ENCODE data around the gene GREB1. TPM values are rescaled to one million over a fixed set of nuclear protein-coding genes. Genes with fewer than 3 reads are reported as not detected.

GREB1 gene
- total RNA-seq, 1 donor from 2014 or later: 2.3 TPM

DNA sequence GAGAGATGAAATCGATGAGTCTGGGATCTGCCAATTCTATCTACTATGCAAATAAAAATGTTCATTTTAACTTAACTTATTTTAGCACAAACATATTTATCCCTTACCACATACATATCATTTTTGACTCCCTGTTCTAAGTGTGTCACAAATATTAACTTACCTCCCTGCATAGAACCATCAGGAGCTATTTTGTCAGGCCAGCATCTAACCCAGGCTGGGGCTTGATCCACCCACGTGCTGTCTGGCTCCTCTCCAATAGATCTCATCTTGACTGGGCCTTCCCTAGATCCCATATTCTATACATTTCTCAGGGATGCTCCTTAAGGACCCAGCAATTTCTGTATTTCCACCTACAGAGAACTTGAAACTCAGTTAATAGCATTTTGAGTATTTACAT lies 115.2 kb downstream of the GREB1 start:
- ATAC-seq (no peak), DNase-seq (no peak)
- Histone ChIP-seq H3K27ac (no peak overlapping the region), H3K27me3 (ENCODE audit: low read depth) (no peaks in the 10 kb centered on the region), H3K9me3 (no peaks in the 10 kb centered on the region), H3K36me3 (no peaks in the 10 kb centered on the region), H3K4me1 (no peaks in the 10 kb centered on the region), H3K4me3 (no peak overlapping the region)
- intact Hi-C loops (cut with DNase I): no loop called here
- TF ChIP-seq, protein P1, sequence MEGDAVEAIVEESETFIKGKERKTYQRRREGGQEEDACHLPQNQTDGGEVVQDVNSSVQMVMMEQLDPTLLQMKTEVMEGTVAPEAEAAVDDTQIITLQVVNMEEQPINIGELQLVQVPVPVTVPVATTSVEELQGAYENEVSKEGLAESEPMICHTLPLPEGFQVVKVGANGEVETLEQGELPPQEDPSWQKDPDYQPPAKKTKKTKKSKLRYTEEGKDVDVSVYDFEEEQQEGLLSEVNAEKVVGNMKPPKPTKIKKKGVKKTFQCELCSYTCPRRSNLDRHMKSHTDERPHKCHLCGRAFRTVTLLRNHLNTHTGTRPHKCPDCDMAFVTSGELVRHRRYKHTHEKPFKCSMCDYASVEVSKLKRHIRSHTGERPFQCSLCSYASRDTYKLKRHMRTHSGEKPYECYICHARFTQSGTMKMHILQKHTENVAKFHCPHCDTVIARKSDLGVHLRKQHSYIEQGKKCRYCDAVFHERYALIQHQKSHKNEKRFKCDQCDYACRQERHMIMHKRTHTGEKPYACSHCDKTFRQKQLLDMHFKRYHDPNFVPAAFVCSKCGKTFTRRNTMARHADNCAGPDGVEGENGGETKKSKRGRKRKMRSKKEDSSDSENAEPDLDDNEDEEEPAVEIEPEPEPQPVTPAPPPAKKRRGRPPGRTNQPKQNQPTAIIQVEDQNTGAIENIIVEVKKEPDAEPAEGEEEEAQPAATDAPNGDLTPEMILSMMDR (IDR thresholded peaks at IDR 0.05): no peak

DNA sequence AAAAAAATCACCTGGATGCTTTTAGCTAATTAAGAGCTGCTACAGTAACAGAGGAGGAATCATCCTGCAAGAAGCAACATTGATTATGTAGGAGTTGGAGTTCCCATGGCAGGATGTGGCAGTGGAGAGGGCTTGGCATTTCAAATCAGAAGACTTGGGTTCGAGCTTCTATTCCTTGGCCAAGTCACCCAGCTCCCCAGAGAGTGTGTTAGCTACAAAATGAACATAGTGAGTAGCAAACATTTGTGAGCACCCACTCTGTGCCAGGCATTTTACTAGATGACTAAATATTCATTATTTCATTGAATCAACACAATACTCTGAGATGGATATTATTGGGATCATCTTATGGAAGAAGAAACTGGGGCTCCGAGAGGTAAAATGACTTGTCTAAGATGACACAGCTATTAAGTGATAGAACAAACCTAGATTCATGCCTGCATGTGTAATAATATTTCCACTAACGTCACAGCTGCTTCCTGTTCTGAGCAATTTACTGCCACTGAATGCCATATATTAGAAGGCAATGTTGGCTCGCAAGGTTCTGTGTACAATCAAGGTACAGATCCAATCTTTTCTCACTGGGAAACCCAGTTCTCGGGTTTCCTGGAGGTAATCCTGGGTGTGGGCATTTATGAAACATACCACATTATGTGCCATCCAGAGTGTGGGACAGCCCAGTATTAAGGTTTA lies 118.2 kb downstream of the GREB1 start:
- DNase-seq: no peak
- H3K4me3 ChIP-seq: no peak overlapping the region
- H3K4me1 ChIP-seq: no peaks in the 10 kb centered on the region
- no peaks in the 10 kb centered on the region for H3K27me3 ChIP-seq (ENCODE audit: low read depth)
- intact Hi-C loops (cut with DNase I): no loop called here
- no peaks in the 10 kb centered on the region for H3K9me3 ChIP-seq
- no peaks in the 10 kb centered on the region for H3K36me3 ChIP-seq
- TF ChIP-seq, protein P1 (IDR thresholded peaks at IDR 0.05): no peak
- H3K27ac ChIP-seq: no peak overlapping the region
- ATAC-seq: no peak

DNA sequence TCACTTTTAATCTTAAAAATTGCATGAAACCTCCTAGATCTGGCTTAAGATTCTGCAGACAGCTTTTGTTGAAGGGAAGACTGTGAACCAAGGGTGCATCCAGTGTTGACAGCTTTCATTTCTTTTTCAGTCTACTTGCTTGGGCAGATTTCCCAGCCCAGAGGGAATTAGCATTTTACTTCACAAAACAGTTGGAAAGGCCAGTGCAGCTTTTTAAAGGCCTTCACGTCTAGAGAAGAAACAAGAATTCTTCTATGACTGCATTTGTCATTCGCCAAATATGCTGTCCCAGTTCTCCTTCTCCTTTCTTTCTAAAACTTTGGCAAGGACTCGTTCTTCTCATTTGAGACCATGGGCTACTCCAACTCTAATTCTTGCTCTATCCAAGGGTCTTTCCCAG lies 118.7 kb downstream of the GREB1 start:
- no peaks in the 10 kb centered on the region for H3K36me3 ChIP-seq
- intact Hi-C loops (cut with DNase I): no loop called here
- TF ChIP-seq, protein P1 (IDR thresholded peaks at IDR 0.05): no peak
- no peaks in the 10 kb centered on the region for H3K4me1 ChIP-seq
- H3K9me3 ChIP-seq: no peaks in the 10 kb centered on the region
- DNase-seq (no peak), ATAC-seq (no peak)
- H3K4me3 ChIP-seq: no peak overlapping the region
- H3K27ac ChIP-seq: no peak overlapping the region
- no peaks in the 10 kb centered on the region for H3K27me3 ChIP-seq (ENCODE audit: low read depth)

- no peak overlapping the region for H3K4me3 ChIP-seq
- TF ChIP-seq, protein P1 (IDR thresholded peaks at IDR 0.05): no peak
- ATAC-seq (no peak), DNase-seq (no peak)
- intact Hi-C loops (cut with DNase I): no loop called here
- no peaks in the 10 kb centered on the region for H3K4me1 ChIP-seq
- H3K27me3 ChIP-seq (ENCODE audit: low read depth): peaks cover 19% of the 10 kb centered on the region
- no peaks in the 10 kb centered on the region for H3K9me3 ChIP-seq
- H3K27ac ChIP-seq: no peak overlapping the region
- H3K36me3 ChIP-seq: no peaks in the 10 kb centered on the region
Measured at GRCh38 chr2:11655495-11655894, 121.7 kb downstream of the GREB1 start.

DNA sequence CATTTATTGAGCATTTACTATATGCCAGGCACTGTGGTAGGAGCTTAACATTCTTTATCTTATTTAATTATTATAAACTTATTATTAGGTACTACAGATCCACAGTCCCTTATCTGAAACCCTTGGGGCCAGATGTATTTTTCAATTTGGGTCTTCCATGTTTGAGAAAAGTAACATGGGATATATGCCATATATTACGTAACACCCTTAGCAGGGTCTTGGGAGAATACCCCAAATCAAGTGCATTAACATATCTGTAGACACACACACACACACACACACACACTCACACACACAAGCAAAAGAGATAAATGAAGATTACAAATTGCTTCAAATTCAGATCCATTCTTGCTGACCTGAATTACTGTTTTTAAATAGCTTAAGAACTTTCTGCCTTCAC lies 122.4 kb downstream of the GREB1 start:
- intact Hi-C loops (cut with DNase I): no loop called here
- TF ChIP-seq, protein P1 (IDR thresholded peaks at IDR 0.05): no peak
- no peak overlapping the region for H3K4me3 ChIP-seq

More for the DNA sequence above, 122.4 kb downstream of the GREB1 start:
- ATAC-seq: no peak
- H3K27me3 ChIP-seq (ENCODE audit: low read depth): peaks cover 27% of the 10 kb centered on the region
- H3K9me3 ChIP-seq: no peaks in the 10 kb centered on the region
- H3K4me1 ChIP-seq: no peaks in the 10 kb centered on the region
- H3K27ac ChIP-seq: no peak overlapping the region
- no peak for DNase-seq
- no peaks in the 10 kb centered on the region for H3K36me3 ChIP-seq
